Breast epithelium (tissue), 3 donors: ENCODE results near the gene ZNF790.

Source experiments
- CTCF ChIP-seq, 3 donors: fragments of 450-650 bp; IDR thresholded peaks; one replicate each; pipeline ENCODE4 v1.5.1; 2016 to 2017; ENCODE audit warnings: antibody characterized with exemption in 3 of 3, mild to moderate bottlenecking in 3 of 3, moderate library complexity in 3 of 3
- POLR2A ChIP-seq: fragments of 450-650 bp; IDR thresholded peaks from one replicate; pipeline ENCODE4 v1.6.1; 2016; ENCODE audit warnings: antibody characterized with exemption, mild to moderate bottlenecking, moderate library complexity

- TF ChIP-seq CTCF (IDR thresholded peaks at IDR 0.05) (no peak), POLR2A (peak; percentile 32)
Measured at GRCh38 chr19:36850559-36851442, 12.6 kb upstream of the ZNF790 start, which contains the start of gene ZNF345.
